MM.1S (cell line): ENCODE results near the gene SNX9.

ENCODE experiments used
- CTCF ChIP-seq: fragments of 300-600 bp; sonication (generic); IDR thresholded peaks from 2 replicates; pipeline ENCODE4 v1.5.1; 2016; ENCODE audit warnings: antibody characterized with exemption, low read length, mixed read lengths
- EZH2 ChIP-seq: fragments of 300-600 bp; sonication (generic); optimal IDR thresholded peaks from 2 replicates; pipeline ENCODE3; 2017; ENCODE audit warnings: low read depth, mild to moderate bottlenecking, antibody characterized with exemption, low read length, mixed read lengths
- EZH2phosphoT487 ChIP-seq: fragments of 300-600 bp; sonication (generic); IDR thresholded peaks from 2 replicates; pipeline ENCODE4 v1.6.1; 2018; ENCODE audit warnings: antibody characterized with exemption, low read length

- TF ChIP-seq CTCF: no peak
- TF ChIP-seq EZH2: no peak
- no peak for TF ChIP-seq EZH2phosphoT487
Observed at GRCh38 chr6:157955675-157956074, 132.6 kb downstream of the SNX9 start.
